Endodermal cell (in vitro differentiated cells): ENCODE results near the gene KYNU. TPM values are rescaled to one million over a fixed set of nuclear protein-coding genes. Genes with fewer than 3 reads are reported as not detected.
A peak's percentile ranks its signal among the peaks of the same experiment; 100 is the strongest.

ENCODE experiments used
- DNase-seq: peaks from one replicate; pipeline ENCODE4 v3.0.0-alpha.2; 2017
- H3K27ac ChIP-seq: 2 replicates; pipeline ENCODE4 v1.5.1; 2013; ENCODE audit warnings: mild to moderate bottlenecking, low read depth, low read length, moderate library complexity
- H3K27me3 ChIP-seq: 2 replicates; pipeline ENCODE4 v1.6.1; 2013; ENCODE audit warnings: mild to moderate bottlenecking, low read length, moderate library complexity; ENCODE audit not compliant: insufficient read depth, control insufficient read depth, poor library complexity, severe bottlenecking
- H3K36me3 ChIP-seq: 2 replicates; pipeline ENCODE4 v1.7.0; 2013; ENCODE audit warnings: mild to moderate bottlenecking, low read length, moderate library complexity; ENCODE audit not compliant: control insufficient read depth, insufficient read depth
- H3K4me1 ChIP-seq: one replicate; pipeline ENCODE4 v1.7.0; 2013; ENCODE audit warnings: low read length; ENCODE audit not compliant: control insufficient read depth, insufficient read depth
- H3K4me3 ChIP-seq: 2 replicates; pipeline ENCODE4 v1.5.1; 2013; ENCODE audit warnings: mild to moderate bottlenecking, low read length, moderate library complexity
- H3K9ac ChIP-seq: 2 replicates; pipeline ENCODE4 v1.6.1; 2013; ENCODE audit warnings: mild to moderate bottlenecking, low read length, moderate library complexity; ENCODE audit not compliant: poor library complexity, severe bottlenecking; ENCODE audit errors: extremely low read depth
- H3K9me3 ChIP-seq: 2 replicates; pipeline ENCODE4 v1.6.1; 2013; ENCODE audit warnings: mild to moderate bottlenecking, low read length, moderate library complexity; ENCODE audit not compliant: control insufficient read depth
- H3K27ac Mint-ChIP-seq: 2 replicates; pipeline ENCODE4 v1.8.0; 2020; ENCODE audit warnings: mixed read lengths
- H3K27me3 Mint-ChIP-seq: 2 replicates; pipeline ENCODE4 v1.8.0; 2021; ENCODE audit warnings: mild to moderate bottlenecking, mixed read lengths; ENCODE audit not compliant: insufficient read depth
- H3K36me3 Mint-ChIP-seq: 2 replicates; pipeline ENCODE4 v1.8.0; 2020; ENCODE audit warnings: low read depth, mixed read lengths
- H3K4me1 Mint-ChIP-seq: 2 replicates; pipeline ENCODE4 v1.8.0; 2020; ENCODE audit warnings: mixed read lengths
- H3K4me3 Mint-ChIP-seq: 2 replicates; pipeline ENCODE4 v1.8.0; 2020; ENCODE audit warnings: mild to moderate bottlenecking, moderate library complexity, mixed read lengths
- H3K9me3 Mint-ChIP-seq: 2 replicates; pipeline ENCODE4 v1.8.0; 2020; ENCODE audit warnings: mild to moderate bottlenecking, mixed read lengths
- CTCF ChIP-seq: fragments of 200-600 bp; sonication (generic); conservative IDR thresholded peaks from 2 replicates; pipeline ENCODE4 v1.5.0; 2021; ENCODE audit warnings: antibody characterized with exemption, mild to moderate bottlenecking
- whole genome bisulfite sequencing, 2 experiments: methylation state at CpG; one replicate each; pipeline versions ENCODE4 v1.1.5 to v1.1.7; 2013; ENCODE audit warnings: missing lambda C conversion rate in 2 of 2, mixed read lengths in 1 of 2; ENCODE audit not compliant: insufficient coverage in 1 of 2, insufficient read length in 1 of 2; 5-methylcytosine and 5-hydroxymethylcytosine counted together
- total RNA-seq, 2 donors: library from RNA; stranded (reverse); fragmentation: NEBNext Ultra II Directional in 1 of 2; extraction: Animal tissue kit (Norgen Biotek cat#: 25700) in 1 of 2; gene quantifications; 2 replicates in 1 of 2; 3 replicates in 1 of 2; pipeline ENCODE4 v1.2.1, GENCODE V29; 2021

KYNU gene
- total RNA-seq, 2 donors from 2014 or later = 1.2 to 4.2 TPM

- Histone ChIP-seq H3K4me1 (no peaks in the 10 kb centered on the region), H3K4me3 (no peak overlapping the region), H3K27ac (no peak overlapping the region), H3K9me3 (peaks cover 11% of the 10 kb centered on the region), H3K9ac (no peak overlapping the region), H3K36me3 (no peaks in the 10 kb centered on the region), H3K27me3 (no peaks in the 10 kb centered on the region)
- Mint-ChIP-seq H3K27ac (no peak overlapping the region), H3K27me3 (no peaks in the 10 kb centered on the region), H3K4me3 (no peak overlapping the region), H3K4me1 (no peaks in the 10 kb centered on the region), H3K9me3 (peaks cover 15% of the 10 kb centered on the region), H3K36me3 (no peaks in the 10 kb centered on the region)
- DNase-seq = no peak
- TF ChIP-seq CTCF = no peak
Observed at GRCh38 chr2:142966284-142966683, 88.8 kb downstream of the KYNU start.

- Histone ChIP-seq H3K27ac (no peak overlapping the region), H3K36me3 (no peaks in the 10 kb centered on the region), H3K9me3 (peaks cover 11% of the 10 kb centered on the region), H3K4me3 (no peak overlapping the region), H3K4me1 (no peaks in the 10 kb centered on the region), H3K27me3 (no peaks in the 10 kb centered on the region), H3K9ac (no peak overlapping the region)
- no peaks in the 10 kb centered on the region for H3K36me3 Mint-ChIP-seq
- no peaks in the 10 kb centered on the region for H3K27me3 Mint-ChIP-seq
- TF ChIP-seq CTCF = no peak
- no peak overlapping the region for H3K4me3 Mint-ChIP-seq
- H3K4me1 Mint-ChIP-seq = peaks cover under 1% of the 10 kb centered on the region
- no peak overlapping the region for H3K27ac Mint-ChIP-seq
- peaks cover 15% of the 10 kb centered on the region for H3K9me3 Mint-ChIP-seq
- no peak for DNase-seq
- WGBS, 2 experiments = 100% methylated on average over 1 of the region's 1 CpG; no CpG with 5 or more reads in 1 of the 2 experiments
Observed at GRCh38 chr2:142967060-142967459, 89.6 kb downstream of the KYNU start.

DNA sequence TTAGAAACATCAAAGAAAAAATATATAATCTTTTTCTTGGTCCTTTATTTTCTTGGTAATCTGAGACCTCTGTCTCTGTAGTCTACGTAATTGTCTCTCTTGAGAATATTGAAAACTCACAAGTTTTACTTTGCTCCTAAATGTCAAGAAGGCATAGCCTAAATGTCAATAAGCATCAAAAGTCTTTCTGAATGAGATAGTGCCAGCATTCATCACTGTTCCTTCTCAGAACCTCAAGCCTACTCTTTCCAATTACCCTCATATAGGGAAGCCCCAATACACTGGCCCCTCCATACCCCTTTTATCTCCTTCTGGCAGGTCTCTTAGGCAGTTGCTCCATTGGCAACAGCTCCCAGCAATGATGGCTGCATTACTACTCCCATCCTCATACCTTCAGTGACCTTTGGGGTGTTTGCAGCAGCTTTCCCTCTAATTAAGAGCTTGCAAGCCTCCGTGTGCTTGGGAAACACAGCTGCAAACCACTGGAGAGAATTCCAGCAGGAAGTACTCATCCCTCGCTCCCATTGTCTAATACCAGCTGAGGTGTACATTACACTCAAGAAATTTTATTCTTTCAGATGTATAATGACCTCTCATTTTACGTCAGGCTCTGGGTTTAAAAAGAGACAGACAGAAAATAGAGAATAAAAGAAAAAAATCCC is 95.8 kb downstream of the KYNU start:
- WGBS, 2 experiments = 88 to 89% methylated on average over 3 to 4 of the region's 4 CpGs
- peaks cover 27% of the 10 kb centered on the region for H3K4me1 Mint-ChIP-seq
- no peaks in the 10 kb centered on the region for H3K9me3 Mint-ChIP-seq
- no peak overlapping the region for H3K27ac ChIP-seq
- no peaks in the 10 kb centered on the region for H3K27me3 Mint-ChIP-seq
- DNase-seq = no peak
- no peaks in the 10 kb centered on the region for H3K9me3 ChIP-seq
- TF ChIP-seq CTCF = no peak
- H3K27me3 ChIP-seq = no peaks in the 10 kb centered on the region
- no peak overlapping the region for H3K4me3 Mint-ChIP-seq
- H3K36me3 ChIP-seq = no peaks in the 10 kb centered on the region
- peak overlapping the region; percentile 38 for H3K27ac Mint-ChIP-seq
- no peak overlapping the region for H3K9ac ChIP-seq
- peaks cover 3% of the 10 kb centered on the region for H3K4me1 ChIP-seq
- no peak overlapping the region for H3K4me3 ChIP-seq
- H3K36me3 Mint-ChIP-seq = no peaks in the 10 kb centered on the region
